Right ventricle myocardium superior (tissue), 1 donor: Measurements from ENCODE around the gene KPTN. TPM values are rescaled to one million over a fixed set of nuclear protein-coding genes. Genes with fewer than 3 reads are reported as not detected.

ENCODE experiments used
- ATAC-seq: fragments of 200-7000 bp; cut with Tn5 transposase; one replicate; pipeline ENCODE4 v1.9.1; 2020; ENCODE audit warnings: mild to moderate bottlenecking; ENCODE audit not compliant: poor library complexity
- DNase-seq: peaks from one replicate; pipeline ENCODE4 v3.0.0-alpha.2; 2020
- intact Hi-C: fragments of 100-400 bp; cut with DNase I; formaldehyde crosslinking; loops from one replicate; pipeline ENCODE4 v1.11.2; 2022
- total RNA-seq: library from RNA; stranded (reverse); fragmentation: NEBNext Ultra II Directional; extraction: Animal tissue kit (Norgen Biotek cat#: 25700); gene quantifications from one replicate; pipeline ENCODE4 v1.2.1, GENCODE V29; 2021
- donor health status: DM: no; HTN: yes; CAD: no; lungs with severe emphysema.

The KPTN gene
- total RNA-seq, 1 donor from 2014 or later = 8.4 TPM

DNA sequence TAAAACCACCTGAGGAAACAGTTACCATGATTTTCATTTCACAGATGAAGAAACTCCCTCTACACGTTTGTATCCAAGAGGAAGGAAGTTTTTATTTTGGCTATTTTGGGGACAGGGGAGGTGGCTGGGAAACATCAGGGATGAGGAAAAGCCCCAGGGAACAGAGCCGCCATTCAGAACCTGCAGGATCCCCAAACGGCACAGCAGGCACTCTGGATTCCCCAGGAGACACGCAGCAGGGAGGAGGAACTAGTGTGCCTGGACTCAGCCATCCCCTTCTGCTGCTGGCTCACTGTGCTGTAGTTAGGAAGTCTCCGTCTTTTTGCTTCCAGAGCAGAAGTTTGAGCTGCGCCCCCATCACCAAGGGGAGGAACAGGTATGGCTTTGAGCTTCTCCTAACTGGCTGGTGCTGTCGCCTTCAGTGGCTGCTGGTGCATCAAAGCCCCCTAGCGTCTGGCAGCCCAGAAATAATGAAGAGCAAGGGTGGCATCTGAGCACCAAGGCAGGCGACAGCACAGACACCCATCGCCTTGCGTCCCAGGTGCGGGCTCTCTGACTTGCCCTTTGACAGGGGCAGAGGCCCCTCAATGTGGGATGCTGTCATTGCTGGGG, 26.6 kb upstream of the KPTN start:
- ATAC-seq (no peak), DNase-seq (no peak)
- intact Hi-C loops = no loop called here

DNA sequence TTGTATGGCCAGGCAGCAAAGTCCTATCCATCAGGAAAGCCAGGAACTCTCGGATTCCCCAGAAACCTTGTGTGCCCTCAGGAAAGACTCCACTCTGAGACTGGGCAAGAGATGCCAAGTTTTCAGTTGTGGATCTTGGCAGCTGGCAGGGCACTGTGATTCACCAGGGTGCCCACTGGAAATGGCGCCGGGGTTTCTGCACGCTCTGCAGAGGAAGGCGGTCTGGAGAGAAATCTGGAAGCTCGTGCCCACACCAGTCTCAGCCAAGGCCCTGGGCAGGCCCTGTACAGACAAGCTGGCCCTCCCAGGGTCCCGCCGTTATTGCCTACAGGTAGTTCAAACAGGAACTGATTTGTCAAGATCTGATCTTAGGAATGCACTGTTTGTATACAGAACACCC, 26.0 kb upstream of the KPTN start:
- ATAC-seq (peak; percentile 48), DNase-seq (no peak)
- intact Hi-C loops = no loop called here

DNA sequence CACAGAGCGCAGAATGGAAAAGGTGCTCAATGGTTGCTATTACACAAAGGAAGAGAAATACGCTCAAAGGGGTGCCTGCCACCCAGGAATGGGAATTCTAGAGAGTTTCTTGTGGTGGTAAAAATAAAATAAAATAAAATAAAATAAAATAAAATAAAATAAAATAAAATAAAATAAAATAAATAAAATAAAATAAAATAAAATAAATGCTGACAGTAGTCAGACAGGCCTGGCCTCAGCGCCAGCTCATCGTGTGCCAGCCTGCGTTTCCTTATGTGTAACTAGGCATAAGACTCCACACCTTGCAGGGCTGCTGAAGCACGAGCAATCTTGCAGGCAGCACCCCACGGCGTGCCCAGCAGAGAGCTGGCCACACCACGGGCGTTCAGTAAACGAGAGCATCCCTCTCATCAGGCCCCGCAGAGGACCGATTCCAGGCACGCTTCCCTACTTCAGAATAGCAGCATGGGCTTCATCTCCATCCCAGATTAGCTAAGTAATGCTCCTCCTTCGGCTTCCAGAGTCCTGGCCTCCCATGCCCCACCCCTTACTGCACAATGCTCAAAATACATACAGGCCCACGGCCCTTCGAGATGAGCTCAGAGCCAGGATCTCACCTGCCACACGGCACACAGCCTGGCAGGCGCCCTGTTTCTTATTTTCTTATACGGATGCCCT, 25.3 kb upstream of the KPTN start:
- DNase-seq = no peak
- intact Hi-C loops = no loop called here
- no peak for ATAC-seq

DNA sequence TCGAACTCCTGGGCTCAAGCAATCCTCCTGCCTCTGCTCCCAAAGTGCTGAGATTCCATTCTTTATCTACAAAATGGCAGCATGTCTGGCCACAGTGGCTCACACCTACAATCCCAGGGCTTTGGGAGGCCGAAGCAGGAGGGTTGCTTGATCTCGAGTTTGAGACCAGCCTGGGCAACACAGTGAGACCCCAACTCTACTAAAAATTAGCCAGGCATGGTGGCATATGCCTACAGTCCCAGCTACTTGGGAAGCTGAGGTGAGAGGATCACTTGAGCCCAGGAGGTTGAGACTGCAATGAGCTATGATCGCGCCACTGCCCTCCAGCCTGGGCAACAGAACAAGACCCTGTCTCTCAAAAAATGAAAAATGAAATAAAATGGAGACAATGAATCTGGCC, 24.7 kb upstream of the KPTN start:
- intact Hi-C loops = no loop called here

DNA sequence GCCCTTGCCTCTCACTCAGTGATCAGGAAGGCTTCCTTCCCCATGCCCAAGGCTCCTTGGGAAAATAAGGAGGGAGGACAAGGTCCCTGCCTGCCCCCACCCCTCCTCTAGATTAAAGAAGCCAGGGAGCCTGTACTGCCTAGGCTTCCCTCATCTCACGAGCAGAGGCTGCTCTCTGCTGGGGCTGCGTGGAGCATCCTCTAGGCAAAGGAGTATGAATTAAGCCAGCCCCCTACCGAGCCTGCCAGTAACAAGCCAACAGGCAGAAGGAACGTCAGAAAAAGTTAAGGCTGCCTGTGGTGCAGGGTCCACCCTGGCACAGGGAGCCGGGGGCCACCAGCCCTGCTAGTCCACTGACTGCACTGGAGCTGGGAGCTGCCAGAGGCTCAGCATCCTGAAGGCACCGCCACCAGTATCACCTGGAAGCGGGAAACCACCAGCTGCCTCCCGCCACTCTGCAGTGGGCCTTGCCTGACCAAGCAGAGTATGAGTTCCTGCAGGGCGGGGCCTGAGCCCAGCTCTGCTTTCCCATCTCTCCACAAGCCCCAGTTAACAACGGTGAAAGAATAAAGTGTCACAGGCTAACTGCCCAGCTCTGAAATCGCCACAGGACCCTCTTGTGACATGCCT, 24.0 kb upstream of the KPTN start:
- DNase-seq = no peak
- intact Hi-C loops = no loop called here
- ATAC-seq = no peak

More for the DNA sequence above, 24.7 kb upstream of the KPTN start:
- no peak for DNase-seq
- no peak for ATAC-seq

DNA sequence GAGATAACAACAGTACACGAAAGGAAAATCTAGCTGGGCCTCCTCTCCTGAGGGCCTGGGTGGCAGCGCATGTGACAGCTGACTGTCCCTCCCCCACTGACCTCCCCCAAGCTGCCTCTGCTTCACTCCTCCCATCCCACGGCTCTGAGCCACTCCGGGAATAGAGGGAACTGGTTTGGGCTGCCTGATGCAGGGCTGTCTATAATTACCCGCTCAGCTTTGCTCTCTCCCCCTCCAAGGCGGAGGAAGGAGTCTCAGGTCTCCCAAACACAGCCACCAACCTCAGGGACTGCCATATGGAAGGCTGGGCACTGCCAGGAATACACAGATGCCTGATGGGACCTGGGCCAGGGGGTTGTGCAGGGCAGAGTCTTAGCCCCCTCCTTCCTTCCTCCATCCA, 23.0 kb upstream of the KPTN start:
- intact Hi-C loops = no loop called here
- peak; percentile 62 for ATAC-seq
- no peak for DNase-seq

DNA sequence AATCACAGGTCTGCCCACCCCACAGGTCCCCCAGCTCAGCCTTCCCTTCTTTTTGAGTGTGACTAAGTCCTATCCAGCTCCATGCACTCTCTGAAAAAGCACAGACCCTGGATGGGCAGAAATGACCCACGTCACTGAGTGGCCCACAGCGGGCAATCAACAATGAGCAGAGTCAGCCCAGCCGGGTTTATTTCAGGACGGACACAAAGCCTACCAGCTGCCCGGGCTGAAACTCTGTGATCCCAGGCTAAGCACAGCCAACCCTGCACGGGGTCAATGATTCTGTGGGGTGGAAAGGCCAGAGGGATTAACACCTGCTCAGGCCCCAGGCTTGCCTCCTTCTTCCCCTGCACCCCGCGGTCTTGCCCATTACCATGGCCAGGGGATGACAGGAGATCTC, 22.4 kb upstream of the KPTN start:
- DNase-seq = no peak
- peak; percentile 36 for ATAC-seq
- intact Hi-C loops = no loop called here

DNA sequence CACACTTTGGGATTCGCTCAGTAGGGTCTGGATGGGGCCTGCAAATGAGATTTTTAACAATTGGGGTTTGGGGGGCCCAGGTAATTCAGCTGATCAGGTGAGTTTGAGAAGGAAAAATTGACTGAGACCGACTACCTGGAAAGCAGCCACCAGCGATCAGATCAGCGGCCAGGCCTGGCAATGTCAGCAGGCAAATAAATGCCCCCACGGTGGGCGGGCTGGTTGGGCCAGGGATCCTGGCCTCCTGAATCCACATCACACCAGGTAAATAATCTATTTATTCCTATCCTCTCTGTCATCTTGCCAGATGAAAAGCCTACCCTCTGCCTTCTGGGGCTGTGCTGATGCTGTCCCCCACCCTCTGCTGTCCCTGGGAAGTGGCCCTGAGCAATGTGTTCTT, 21.5 kb upstream of the KPTN start:
- intact Hi-C loops = no loop called here
- ATAC-seq (no peak), DNase-seq (no peak)

DNA sequence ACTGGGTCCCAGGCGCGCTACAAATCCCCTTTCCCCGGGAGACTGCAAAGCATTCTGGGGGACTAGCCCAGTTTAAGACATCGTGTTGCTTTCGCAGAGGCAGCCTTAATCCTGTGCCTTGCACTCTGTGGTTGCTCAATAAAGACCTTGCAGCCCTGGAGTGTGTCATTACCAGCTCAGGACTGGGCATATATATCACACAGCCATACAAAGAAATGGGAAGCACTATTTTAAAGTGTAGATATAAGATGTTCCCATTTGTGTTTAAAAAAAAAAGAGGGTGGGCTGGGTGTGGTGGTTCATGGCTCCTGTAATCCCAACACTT, 19.8 kb upstream of the KPTN start:
- ATAC-seq (no peak), DNase-seq (no peak)
- intact Hi-C loops = loop anchor here (5.0 kb wide), 1 partner anchor 56 kb away; no protein-coding TSS in a partner anchor

DNA sequence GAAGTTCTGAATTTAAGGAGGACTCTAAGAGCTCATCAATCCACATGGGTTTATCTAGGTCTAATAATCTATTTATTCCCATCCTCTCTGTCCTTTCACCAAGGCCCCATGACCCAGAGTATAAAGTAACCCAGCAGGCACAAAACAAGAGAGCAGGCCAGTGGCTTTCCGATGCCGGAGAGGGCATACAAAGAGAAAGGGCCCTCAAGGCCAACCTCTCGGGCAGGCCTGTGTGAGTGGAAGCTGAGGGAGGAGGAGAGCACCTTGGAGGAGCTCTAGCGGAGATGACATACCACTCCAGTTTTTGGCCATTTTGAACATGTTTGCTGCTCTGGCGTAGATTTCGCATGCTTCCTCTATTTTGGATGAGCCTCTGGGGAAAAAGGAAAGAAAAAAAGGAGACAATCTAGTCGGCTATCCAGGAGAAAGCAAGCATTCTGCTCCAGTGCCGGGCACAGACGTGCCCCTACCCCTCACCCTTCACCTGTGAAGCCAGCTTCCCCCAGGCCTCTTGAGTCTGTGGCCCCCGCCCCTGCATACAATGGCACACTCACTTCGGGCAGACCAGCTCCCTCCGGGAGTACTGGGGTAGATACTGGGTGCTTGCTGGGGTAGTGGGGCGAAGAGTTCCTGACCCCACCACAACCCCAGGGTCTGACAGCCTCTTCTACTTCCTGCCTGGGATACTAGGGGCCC, 19.3 kb upstream of the KPTN start:
- ATAC-seq = no peak
- intact Hi-C loops = loop anchor here (5.0 kb wide), 1 partner anchor 56 kb away; no protein-coding TSS in a partner anchor
- DNase-seq = no peak

DNA sequence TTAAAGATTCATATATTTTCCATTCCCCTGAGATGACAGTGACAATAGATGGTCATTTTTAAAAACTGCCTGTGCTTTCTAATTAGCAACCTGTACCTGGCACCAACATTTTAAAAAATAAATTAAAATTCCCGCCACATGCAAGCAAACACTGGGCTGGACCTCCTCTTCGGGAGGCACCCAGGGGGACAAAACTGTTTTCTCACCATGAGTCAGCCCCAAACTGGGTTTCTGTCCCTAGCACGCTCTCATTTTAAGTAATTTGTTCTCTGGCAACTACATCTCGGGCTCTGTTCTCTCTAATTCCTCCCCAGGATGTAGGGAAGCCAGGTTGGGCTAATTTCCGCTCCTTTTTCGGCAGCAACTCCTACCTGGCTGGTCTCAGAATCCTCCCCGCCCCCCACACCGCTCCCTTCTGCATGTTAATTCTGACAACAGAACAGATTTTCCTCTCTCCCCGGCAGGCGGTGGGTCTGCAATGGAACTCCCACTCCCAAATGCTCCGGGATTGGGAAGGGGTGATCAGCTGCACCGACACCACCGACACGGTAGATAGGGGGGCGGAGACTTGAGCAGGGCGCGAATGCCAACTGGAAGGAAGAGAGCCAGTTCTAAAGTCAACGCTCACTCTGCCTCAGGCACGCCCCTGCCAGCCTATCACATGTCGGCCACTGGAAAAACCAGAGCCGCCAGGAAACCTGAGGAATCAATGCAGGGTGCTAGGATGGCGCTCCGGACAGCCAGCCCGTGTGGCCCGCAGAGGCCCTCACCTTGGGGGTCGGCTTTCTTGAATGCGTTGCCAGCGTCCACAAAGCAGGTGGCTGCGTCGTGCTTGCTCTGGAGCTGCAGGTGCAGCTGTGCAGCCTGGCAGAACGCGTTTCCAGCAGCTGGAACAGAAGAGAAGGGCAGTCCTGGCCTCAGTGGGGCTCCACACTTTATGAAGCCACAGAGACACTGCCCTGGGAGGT, 16.1 kb upstream of the KPTN start:
- no peak for ATAC-seq
- intact Hi-C loops = loop anchor here (5.0 kb wide), 1 partner anchor 53 kb away; no protein-coding TSS in a partner anchor

DNA sequence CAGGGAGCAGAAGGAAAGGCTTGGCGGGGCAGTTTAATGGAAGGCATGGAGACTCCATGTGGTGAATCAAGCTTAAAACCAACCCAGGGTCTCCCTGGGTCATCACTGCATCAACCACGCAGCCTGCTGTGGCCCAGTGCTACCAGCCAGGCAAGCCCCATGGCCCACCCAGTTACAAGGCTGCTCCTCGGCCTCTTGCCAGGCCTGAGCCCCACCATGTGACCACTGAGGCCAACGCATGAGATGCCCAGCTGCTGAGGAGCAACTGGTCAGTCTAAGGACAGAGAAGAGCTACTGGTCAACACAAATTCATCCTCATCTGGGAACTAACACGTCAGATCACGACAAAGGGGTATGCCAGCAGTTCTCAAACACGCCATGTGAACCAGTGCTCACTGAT, 15.4 kb upstream of the KPTN start:
- DNase-seq (no peak), ATAC-seq (no peak)
- intact Hi-C loops = no loop called here

More for the DNA sequence above, 16.1 kb upstream of the KPTN start:
- no peak for DNase-seq

DNA sequence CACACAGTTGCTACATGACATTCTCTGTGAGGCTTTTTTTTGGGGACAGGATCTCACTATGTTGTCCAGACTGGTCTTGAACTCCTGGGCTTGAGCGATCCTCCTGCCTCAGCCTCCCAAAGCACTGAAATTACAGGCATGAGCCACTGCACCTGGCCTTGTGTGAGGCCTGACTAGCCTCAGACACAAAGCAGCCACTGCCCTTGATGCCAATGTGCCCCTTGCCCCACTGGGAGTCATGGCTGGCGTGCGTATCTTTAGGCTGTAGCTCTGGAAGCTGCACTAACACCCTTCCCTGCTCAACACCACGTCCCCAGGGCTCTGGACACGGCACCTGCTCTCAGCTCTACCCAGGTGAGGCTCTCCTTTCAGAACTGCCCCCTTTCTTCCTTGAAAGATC, 14.5 kb upstream of the KPTN start:
- intact Hi-C loops = no loop called here
- ATAC-seq = no peak
- no peak for DNase-seq

DNA sequence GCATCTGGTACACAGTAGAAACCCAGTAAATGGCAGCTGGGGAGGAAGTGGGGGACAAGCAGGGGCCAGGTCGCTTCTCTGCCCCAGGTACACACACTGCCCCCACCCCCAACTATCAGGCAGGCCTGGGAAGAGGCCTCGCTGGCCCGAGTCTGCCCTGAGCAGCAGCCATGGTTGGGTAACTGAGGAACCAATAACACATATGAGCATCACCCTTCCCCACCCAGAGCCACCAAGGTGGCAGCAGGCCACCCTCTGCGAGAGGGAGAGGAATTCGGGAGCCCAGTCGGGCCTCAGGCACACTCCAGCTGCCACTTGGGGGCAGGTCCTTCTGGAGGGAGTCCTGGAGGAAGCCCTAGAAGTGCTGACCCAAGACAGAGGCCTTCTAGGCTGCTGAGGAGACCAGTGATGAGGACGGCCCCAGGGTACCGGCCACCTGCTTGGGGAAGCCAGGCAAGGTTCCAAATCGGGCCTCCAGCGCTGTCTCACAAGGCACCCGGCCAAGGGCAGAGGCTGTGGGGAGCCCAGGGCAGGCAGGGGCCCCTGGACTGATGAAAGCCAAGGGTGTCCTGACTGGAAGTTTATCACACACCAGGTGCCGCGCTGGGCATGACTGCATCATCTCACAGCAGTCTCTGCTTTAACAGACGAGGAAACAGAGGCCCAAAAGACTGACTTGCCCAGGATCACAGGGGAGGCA, 14.0 kb upstream of the KPTN start:
- no peak for DNase-seq
- intact Hi-C loops = no loop called here
- ATAC-seq = no peak

DNA sequence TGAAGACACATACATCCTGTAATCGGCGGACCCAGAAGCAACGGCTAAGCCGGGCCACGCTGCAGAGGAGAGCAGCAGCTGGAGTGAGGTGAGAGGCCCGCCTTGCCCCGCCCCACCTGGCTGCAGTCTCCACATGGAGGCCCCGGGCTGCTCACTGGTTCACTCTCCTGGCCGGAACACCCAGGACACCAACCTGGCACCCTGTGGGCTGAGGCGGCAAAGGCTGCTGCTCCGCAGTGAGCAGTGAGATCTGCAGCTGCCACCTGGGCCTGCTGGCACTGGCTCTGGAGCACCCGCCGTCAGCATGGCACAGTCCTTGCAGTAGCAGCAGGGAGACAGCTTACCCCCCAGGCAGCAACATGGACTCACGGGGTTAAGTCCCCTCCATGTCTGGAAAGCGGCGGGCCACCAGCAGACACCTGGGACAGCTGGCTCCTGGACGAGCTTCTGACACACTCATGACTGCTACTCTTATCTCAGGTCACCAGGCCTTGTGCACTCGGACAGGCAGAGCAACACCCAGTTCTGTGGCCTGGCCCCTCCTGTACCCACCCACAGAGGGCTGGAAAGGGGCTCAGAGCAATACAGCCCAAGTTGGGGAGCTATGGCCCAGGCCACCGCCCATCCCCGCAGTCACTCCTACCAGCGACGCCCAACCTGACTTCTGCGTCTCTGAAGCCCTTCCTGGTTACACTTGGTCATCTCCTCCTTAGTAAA, 13.2 kb upstream of the KPTN start:
- peak; percentile 26 for ATAC-seq
- DNase-seq = no peak
- intact Hi-C loops = no loop called here

DNA sequence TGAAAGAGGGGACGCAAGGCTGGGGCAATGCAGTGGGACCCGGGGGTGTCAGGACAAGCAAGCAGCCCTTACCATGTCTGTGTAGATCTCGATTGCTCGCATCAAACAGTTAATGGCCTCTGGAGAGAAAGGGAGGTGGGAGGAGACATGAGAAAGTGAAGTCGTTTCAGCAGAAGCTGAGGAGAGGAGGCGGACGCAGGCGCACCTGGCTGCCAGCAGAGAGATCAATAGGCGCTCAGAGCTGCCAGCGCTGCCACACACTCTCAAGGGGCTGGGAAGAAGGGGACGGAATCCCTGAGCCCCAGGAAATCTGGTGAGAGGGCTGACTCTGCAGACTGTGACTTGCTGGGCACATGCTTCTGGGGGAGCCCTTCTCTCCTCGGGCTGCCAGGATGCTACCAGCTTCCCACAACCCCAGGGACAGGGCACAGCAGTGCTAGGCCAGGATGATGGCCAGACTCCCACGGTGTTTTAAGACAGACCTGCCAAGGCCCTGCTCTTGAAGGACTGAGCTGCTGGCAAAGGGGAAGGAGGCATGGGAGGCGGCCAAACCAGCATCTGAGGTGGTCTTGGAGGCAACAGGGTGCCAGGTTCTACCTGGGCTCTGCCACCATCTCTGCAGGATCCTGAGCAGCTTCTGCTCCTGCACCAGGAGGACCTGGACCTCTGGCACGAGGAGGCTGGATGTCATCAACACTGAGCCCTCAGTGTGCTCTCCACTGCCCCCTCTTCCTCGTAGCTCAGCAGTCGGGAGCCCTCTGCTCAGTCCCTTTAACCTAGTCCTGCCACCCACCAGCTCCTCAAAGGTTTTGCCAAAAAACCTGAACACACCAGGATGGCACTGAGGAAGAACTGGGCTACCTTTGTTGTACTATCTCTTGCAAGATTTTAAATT, 11.7 kb upstream of the KPTN start:
- intact Hi-C loops = no loop called here
- ATAC-seq = no peak
- no peak for DNase-seq

DNA sequence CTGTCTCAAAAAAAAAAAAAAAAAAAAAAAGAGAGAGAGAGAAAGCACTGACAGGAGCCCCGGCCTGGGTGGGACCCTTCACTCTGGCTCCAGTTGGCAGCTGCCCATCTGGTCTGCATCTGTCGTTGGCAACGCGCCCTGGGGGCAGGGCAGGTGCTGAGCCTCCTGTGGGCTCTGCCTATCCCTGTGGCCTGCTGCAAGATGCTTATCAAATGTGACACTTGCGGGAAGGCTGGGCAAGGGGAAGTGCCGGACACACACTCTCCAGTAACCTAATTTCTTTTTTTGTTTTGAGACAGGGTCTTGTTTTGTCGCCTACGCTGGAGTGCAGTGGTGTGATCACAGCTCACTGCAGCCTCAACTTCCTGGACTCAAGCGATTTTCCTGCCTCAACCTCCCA, 10.7 kb upstream of the KPTN start:
- DNase-seq (no peak), ATAC-seq (no peak)
- intact Hi-C loops = no loop called here
